ENCODE measurements around the gene ZBTB20.
"Not testable (repeated sequence)": the region's sequence is repeated elsewhere in the genome, so short reads cannot be mapped to it uniquely, and the experiment has no call there.

The ZBTB20 gene

DNA sequence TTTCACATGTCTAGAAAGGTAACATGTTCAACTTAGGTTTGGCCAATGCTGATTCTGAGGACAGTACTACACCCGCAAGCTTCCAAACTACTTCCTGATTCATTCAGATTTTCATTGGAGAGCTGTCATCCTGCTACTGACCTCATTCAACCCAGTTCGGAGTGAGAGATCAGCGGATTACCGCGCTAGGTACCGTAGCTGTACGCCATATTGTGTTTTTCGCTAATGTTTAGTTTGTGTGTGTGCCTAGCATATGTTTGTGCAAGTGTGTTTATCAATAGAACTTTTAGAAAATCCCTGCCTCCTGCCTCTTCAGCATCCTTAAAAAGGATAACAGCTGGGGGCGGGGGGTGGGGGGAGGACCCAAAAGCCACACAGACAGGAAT is 1.1 kb downstream of the ZBTB20 start:
- peak; percentile 74 for DNase-seq

- no peak for DNase-seq
These were observed 5.9 kb downstream of the ZBTB20 start for GRCh38 chr3:115141033-115141757.

DNA sequence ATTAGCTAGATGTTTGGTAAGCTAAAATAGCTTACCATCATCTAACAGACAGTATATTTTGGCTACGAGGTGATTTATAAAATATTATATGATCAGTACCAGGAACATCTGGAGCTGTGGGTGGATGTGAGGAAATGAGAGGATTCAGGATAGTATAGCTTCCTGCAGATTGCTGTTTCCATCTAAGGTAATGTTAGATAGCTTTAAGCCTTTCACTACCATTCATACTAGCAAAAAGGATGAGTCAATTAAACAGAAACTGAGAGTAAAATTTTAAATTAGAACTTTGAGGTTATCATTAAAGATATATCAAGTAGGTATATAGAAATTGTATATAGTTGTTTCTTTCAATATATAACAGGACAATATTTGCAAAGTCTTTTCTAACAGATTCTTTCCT is 8.0 kb downstream of the ZBTB20 start:
- no peak for DNase-seq

DNA sequence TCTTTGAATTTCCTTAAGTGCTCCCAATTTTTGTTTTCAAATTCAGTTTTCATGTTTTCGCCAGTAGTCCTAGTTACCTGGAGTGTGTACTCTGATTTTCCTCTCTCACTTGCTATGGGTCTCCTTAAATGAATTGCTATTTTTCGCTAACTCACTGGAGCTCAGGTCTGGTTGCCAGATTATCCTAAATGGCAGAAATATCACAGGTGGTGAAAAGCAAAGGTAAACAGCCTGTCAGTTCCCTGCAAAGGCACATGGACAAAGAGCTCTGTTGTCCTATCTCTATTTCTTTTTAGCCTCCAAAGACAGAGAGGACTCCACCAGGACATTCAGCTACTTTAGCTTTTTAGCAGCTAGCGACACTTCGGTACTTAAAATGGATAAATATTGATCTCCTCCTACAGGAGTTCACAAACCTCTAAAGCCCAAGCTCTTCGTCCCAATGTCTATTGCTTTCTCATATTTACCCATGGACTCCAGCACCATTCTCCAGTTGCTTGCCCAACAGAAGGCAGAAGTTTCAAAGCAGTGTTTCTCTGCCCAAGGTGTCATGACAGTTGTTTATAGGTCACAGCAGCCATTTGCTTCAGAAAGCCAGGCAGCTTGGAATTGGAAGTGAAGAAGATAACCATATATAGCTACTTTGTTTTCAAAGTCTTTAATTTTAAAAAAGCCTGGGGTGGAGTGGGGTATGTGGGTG is 12.3 kb downstream of the ZBTB20 start:
- DNase-seq: no peak

- DNase-seq: no peak
These were observed 19.9 kb downstream of the ZBTB20 start for GRCh38 chr3:115127208-115127607.

GRCh38 chr3:115120597-115120996 is 26.5 kb downstream of the ZBTB20 start:
- no peak for DNase-seq

DNA sequence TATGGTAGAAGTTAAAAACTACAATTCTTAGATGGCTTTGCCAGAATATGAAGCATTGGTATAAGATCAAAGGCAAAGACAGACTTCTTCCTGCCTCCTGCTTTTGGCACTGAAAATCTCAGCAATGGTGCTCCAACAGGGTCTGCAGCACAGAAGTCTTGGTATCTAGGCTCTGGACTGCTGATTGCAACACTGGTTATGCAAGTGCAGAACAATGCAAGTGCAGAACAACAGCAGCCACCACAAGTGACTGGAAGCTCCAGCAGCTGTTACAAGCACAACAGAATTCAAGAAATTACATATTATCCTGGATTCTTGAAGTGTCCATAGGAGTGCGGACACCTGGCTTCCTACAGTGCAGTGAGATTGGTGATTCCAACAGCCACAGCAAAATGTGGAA is 33.7 kb downstream of the ZBTB20 start:
- DNase-seq: peak; percentile 15

DNA sequence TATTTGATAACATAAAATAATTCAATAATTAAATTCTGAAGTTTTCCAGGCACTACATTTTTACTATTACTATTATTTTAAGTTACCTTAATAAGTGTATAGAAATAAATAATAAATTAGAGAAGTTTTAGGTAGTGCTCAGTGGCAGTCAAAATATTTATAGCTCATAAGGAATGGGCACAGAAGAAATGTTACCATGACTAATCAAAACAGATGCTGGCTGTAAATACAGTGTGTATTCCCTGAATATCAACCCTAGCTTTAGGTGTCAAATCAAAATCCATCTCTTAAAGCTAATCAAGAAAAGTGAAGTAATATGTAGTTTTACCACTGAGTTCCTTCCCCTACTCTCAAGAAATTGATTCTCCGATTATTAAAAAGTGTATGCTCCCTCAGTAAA is 35.5 kb downstream of the ZBTB20 start:
- DNase-seq: no peak

GRCh38 chr3:115110830-115111229 is 36.3 kb downstream of the ZBTB20 start:
- DNase-seq: no peak

GRCh38 chr3:115110066-115110465 is 37.0 kb downstream of the ZBTB20 start:
- not testable (repeated sequence) for DNase-seq

GRCh38 chr3:115108614-115109013 is 38.5 kb downstream of the ZBTB20 start:
- no peak for DNase-seq

- no peak for DNase-seq
These were observed 45.0 kb downstream of the ZBTB20 start for GRCh38 chr3:115102046-115102445.

- no peak for DNase-seq
These were observed 46.3 kb downstream of the ZBTB20 start for GRCh38 chr3:115100806-115101205.

- DNase-seq: peak; percentile 58
These were observed 47.0 kb downstream of the ZBTB20 start for GRCh38 chr3:115099986-115100571.

GRCh38 chr3:115099134-115099985 is 47.7 kb downstream of the ZBTB20 start:
- no peak for DNase-seq

GRCh38 chr3:115098354-115099073 is 48.6 kb downstream of the ZBTB20 start:
- no peak for DNase-seq

DNA sequence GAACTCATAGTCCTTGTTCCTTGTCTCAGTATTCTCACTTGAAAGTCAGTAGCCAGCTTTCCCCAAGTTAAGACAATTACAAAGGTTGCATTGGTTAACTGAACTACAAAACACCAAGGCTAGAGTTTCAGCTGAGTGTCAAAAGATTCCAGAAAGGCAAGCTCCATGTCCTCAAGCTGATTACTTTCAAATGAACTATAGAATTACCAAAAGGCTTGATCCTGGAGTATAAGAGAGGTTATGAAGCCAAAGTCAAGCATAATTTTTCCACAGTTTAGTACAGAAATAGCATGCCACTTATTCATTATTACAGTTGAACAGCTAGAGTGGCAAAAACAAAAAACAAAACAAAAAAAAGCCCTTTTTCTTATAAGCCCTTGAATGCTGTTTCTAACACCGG is 51.9 kb downstream of the ZBTB20 start:
- no peak for DNase-seq

GRCh38 chr3:115092220-115092791 is 54.8 kb downstream of the ZBTB20 start:
- peak; percentile 40 for DNase-seq

- DNase-seq: no peak
These were observed 56.4 kb downstream of the ZBTB20 start for GRCh38 chr3:115090712-115091111.

DNA sequence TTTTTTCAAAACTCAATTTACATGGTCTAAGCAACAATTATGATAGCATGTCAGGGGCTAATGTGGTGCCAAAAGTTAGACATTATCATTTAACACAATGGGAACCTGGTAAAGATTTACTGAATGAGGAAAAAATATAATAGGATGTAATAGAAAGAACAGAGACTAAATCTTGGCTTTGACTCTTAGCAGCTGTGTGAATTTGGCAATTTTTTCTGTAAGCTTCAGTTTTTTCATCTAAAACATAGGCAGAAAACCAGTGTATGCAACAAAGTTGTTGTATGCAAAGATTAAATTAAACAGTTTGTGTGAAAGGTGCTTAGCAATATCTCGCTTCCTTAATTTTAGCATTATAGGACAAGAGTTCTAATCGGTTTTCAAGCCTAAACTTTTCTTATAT is 57.6 kb downstream of the ZBTB20 start:
- DNase-seq: no peak

DNA sequence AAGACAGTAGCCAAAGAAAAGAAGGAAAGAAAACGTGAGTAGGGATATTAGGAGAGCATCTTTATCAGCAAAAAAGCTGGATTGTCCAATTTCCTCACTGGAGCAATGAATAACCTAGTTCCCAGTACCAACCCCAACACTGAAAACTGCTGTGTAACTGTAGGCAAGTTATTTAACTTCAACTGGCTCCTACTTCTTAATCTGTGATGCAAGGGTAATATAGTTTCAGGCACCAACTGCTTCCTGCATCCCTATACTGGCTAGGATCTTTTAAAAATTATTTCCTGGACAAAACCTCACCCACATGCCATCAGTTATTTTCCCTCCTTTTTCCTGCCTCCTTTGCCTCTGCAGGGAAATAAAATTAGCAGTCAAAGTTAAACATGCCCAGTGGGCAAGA is 59.6 kb downstream of the ZBTB20 start:
- no peak for DNase-seq

DNA sequence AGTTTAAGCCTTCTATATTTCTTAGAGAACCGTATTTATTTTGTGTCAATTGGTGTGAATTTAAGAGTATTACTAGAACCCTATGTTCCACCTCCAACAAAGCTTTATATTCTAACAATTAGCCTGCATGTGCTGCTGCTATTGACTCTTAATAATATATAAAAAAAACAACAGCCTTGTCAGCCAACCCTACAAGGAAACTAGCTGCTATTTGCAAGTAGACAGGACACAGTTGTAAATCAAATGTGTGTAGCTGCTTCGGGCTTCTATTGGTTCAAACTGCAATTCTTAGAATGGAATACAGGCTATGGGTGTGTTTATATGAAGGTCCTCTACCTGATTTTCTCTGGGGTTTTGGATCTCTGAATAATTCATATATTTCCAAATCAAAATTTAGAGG is 60.7 kb downstream of the ZBTB20 start:
- no peak for DNase-seq

Measured in fibroblast of skin of right quadriceps (primary cell).